ENCODE data around the gene MRC2.

MRC2 gene

DNA sequence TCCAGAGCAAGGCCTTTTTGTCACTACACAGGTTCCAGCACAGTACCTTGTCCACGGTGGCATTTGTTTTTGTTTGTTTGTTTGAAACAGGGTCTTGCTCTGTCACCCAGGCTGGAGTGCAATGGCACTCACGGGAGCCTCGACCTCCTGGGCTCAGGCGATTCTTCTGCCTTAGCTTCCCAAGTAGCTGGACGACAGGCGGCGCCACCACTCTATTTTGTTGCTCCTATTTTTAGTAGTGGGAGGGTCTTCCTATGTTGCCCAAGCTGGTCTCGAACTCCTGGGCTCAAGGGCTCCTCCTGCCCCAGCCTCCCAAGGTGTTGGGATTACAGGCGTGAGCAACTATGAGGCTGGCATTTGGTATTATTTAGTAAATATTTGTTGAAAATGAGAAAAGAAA is 10.3 kb downstream of the MRC2 start:
- no peak for DNase-seq (ENCODE audit: low read depth)

DNA sequence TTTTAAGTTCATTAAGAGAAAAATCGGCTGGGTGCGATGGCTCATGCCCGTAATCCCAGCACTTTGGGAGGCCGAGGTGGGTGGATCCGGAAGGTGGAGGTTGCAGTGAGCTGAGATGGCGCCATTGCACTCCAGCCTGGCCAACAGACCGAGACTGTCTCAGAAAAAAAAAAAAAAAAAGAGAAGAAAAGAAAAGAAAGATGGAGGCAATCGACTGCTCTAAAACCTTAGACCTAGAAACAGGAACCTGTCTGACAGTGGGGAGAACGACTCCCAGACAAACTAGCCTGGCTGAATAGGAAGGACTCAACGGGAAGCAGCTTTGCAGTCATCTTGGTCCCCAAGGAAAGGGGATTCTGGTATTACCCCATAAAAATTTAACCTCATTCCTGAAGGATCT is 13.7 kb downstream of the MRC2 start:
- no peak for DNase-seq (ENCODE audit: low read depth)

DNA sequence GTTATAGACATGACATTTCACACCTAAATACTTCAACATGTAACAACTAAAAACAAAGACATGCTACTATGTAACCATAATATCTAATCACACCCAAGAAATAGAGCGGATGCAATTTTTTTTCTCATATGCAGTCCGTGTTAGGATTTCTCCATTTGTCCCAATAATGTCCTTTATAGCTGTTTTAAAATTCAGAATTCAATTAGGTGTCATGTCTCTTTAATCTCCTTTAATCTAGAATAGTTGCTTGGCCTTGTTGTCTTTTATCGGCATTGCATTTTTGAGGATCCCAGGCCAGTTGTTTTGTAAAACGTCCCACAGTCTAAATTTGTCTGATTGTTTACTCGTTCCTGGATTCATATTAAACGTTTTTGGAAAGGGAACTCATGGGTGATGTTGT is 14.5 kb downstream of the MRC2 start:
- DNase-seq (ENCODE audit: low read depth): no peak

DNA sequence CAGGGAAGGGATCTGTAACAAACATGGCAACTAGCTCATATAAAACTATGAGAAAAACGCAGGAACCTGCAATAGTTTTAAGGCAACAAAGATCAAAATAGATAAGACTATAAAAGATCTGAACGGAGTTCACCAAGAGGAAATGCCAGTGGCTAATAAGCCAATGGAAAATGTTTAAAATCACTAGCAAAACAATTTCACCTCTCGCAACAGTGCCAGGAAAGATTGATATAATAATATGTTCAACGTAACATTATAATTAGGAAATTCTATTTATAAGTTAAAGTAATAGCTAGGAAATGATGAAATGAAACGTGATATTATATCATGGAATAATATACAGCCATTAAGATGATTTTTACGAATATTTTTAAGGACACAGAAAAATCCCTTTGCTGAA is 16.0 kb downstream of the MRC2 start:
- DNase-seq (ENCODE audit: low read depth): no peak

DNA sequence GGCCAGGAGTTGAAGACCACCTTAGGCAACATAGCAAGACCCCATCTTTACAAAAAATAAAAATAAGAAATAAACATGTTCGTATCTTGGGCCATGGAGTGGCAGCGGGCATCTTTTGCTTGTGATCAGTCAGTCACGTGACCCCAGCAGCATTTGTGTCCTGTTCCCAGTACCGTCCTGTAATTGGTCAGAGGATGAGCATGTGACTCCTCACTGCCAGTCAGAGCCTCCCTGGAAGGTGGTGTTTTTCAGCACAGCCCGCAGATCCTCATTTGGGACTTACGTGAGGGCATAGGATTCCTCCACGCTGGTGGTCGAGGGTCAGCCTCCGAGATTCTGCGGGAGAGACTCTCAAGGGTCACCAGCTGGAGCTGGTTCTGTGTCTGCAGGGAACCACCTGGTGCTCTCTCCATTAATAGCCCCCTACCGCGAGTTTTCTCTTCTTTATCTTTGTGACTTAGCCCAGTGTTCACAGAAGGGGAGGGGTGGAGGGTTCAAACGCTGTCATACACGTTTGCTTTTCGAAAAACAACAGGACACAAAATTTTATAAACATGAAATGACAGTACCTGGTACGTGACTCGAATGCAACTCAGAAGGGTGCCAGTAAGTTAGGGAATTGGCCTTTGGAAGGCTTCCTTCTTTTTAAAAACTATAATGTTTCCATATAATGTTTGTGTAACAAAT is 17.2 kb downstream of the MRC2 start:
- DNase-seq (ENCODE audit: low read depth): no peak

DNA sequence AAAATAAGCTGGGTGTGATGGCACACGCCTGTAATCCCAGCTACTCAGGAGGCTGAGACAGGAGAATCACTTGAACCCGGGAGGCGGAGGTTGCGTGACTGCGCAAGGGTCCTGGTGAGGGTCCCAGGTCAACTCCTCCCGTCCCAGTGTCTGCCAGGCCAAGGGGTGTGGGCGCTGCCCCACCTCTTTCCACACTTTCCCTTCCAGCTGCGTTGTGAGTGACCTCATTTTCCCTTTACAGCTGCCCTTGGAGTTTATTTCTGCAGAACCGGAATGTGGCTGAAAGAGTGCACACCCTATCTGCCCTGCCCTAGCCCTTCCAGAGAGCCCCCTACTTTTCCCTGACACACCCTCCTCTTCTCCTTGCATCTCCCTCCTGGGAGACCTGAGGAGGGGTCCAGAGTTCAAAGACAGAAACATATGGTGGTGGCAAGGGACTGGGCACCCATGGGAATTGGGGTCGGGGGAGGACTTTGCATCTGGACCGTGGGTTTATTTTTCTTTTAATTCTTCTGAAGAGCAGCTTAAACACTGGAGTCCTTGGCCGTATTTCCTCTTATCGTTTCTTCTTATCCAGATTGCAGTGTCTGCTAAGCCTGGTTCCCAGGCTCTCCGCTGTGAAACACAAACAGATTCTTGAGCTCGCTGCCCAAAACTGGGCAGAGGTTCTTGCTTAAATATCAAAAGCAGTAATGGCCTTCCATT is 20.9 kb downstream of the MRC2 start:
- no peak for DNase-seq (ENCODE audit: low read depth)

DNA sequence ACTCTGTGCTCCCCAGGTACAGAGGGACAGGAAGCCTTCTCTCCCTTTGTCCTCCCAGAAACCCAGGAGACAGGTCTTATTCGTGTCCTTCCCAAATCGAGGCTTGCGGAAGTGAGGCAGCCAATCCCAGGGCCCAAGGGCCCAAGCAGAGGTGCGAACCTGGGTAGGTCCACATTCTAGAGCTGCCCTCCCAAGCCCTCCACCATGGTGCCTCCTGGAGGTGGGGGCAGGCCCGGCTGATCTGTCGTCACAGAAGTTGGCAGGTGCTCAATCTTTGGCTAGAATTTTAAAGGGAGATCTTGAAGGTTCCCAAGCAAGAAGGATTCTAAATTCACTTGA is 21.5 kb downstream of the MRC2 start:
- DNase-seq (ENCODE audit: low read depth): no peak

DNA sequence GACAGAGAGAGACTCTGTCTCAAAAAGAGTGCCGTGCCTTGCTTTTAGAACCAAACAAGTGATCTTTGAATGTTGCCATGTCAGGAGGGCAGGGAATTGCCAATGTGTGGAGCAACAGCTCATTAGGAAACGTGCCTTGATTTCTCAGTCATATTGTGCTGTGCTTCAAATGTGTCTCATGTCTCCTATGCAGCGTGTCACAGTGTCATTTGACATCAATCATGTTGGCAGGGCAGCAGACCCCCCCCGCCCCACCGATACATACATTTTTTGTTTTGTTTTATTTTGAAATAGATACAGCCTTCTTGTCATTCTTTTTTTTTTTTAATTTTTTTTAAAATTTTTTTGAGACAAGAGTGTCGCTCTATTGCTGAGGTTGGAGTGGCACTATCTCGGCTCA is 22.1 kb downstream of the MRC2 start:
- no peak for DNase-seq (ENCODE audit: low read depth)

DNA sequence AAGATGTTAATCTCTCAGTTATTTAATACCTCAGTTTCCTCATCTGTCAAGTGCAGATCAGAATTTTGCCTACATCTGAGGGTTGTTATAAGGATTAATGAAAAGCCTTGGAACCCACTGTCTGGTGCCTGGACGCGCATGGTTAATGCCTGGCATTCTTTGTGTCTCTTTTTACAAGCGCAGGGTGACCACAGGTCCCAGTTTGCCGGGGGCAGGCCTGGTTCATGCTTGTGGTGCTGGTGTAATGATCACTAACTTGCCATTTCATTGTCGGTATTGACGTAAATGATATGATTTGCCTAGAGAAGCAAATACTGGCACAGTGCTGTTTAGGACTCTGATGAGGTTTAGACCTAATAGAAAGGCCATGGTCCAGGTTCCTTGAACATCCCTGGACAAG is 23.1 kb downstream of the MRC2 start:
- DNase-seq (ENCODE audit: low read depth): no peak

DNA sequence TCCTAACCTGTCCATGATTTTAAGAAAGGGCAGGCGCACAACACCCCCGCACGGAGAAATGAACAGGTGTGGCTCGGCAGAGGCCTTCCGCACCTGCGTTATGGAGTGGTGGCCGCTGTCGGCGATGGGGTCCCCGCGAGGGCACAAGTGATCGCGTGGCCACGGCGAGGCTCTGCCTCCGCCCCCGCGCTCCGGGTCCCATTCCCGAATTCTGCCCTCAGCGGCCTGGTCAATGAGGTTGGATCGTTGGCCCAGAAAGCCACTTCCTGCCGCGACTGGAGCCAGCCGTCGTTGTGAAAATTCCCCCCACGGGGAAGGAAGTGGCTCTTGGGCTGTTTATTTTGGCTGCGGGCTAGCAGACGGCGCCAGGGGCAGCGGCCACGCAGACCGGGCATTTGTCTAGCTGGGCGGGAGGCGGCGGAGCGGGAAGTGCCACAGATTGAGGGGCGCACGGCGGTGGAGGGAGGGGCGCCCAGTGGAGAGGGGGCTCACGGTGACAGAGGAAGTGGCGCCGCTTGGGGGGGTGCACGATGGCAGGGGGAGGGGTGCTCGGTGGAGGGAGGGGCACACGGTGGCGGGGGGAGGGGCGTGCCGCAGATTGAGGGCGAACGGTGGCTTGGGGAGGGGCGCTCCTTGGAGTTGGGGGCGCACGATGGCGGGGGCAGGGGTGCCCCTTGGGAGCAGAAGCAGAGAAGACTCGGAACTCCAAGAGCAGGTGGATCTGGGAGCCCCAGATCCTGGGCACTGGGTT is 25.0 kb downstream of the MRC2 start:
- peak; percentile 18 for DNase-seq (ENCODE audit: low read depth)

DNA sequence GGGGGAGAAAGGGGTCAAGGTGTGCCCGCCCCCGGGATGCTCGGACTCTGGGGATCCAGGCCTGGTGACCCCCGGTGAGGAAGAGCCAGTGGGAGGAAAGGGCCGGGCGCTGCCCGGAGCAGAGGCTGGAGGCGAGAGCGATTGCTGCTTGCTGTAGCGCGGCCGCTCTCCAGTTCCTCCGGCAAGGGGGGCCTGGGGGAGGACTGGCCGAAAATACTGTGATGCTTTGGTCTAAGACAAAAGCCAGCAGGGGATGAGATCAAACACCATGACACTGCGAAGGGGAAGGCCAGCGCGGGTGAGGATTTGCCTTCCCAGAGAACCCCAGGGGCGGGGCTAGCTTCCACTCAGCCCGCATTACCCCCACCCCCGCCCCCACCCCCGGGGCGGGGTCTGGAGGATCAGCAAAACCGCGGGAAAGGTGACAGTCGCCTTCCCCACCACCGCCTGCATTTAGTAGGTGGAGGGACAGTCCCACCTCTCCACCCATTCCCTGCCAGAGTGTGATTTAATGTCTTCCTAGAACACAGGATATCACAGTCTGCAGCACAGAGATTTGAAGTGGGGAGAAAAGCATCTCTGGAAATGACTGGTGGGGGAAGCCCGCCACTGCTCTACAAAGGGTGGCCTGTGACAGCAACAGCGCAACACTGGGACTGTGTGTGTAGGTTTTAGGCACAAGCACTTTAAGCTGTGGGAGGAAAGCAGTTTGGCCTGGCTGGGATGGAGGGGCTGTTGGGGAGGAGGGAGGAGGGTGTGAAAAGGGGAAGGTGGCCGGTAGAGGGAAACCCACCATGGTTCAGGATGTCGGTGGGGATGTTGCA is 25.7 kb downstream of the MRC2 start:
- DNase-seq (ENCODE audit: low read depth): peak; percentile 92

DNA sequence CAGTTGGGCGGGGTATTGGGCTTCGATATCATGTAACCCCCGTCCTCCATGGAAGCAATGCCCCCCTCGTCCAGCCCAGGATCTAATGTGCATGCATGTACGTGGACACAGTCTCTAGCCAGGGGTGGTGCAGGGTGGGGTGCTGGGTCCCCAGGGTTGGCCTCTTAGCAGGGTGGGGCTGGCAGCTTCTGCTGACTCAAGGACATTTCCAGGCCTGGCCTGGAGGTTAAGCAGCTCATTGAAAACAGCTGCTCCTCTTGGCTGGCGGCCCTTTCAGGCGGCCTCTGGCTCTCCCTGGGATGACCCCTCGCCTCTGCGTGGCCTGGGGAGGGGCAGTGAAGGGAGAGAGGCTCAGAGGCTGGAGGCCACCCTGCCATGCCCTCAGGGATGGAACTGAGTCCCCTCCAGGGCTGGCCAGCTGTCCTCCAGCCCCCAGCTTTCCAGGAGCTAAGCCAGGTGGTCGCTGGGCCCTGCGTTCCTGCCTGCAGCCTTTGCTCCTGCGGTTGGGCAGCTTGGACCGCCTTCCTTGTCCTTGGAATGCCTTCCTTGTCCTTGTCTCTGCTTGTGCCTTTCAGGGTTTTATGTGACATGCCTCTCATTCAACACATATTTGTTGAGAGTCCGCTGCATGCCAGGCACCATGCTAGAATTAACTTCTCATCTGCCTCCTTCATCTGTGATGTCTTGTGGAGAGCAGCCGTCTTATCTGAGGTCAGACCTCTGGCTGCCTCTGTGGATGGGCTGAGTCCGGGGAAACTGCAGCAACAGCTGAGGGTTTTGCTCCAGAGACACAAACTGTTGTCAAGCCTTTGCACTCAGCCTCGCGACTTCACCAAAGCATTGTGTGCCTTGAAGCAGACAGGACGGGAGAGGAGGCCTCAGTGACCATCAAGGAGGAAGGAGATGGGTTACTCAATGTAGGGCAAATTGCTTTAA is 26.6 kb downstream of the MRC2 start:
- no peak for DNase-seq (ENCODE audit: low read depth)

DNA sequence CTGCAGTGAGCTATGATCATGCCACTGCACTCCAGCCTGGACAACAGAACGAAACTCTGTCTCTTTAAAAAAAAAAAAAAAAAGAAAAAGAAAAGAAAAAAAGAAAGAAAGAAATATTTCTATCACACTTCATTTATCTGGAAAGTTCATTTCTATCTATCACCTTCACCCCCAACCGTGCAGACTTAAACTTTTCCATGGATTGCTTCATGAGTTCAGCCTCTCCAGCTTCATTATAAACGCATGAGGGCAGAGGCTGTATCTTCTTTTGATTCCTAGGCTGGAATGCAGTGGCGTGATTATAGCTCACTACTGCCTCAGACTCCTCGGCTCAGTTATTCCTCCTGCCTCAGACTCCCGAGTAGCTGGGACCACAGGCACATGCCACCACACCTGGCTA is 28.2 kb downstream of the MRC2 start:
- DNase-seq (ENCODE audit: low read depth): no peak

DNA sequence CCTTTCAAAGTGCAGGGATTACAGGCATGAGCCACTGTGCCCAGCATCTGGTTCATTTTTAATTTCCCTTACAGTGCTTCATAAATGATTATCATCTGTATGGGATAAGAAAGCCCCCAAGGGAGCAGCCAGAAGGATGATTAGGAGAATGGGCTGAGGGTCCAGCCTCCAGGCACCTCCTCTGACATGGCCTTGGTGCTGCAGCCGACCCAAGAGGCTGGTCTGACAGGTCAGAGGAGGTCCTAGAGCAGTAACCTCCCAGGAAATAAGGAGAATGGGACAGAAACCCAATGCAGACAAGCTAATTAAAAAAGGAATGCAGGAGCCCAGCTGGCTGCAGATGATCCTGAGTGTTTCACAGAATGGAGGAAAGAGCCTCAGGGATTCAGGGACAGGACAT is 29.0 kb downstream of the MRC2 start:
- DNase-seq (ENCODE audit: low read depth): no peak

DNA sequence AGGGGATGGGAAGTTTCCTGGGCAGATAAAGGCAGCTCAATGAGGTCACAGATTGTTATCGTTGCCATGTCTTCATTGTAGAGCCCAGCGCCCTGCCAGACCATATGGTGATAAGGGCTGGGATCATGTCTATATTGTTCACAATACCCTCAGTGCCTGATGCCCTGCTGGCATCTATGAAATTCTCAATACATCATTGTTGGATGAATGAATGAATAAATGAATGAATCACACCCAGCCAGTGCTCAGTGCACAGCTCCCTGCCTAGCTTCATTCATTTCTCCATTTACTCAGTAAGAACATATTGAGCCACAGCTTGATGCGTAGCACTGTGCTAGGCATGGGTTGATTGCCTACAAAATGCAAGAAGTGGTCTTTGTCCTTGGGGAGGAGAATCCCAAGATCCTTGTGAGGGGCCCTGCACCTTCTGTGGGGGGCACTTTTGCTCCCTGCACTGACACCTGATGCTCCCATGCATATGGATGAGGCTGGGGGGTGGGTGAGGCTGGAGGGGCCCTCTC is 29.7 kb downstream of the MRC2 start:
- DNase-seq (ENCODE audit: low read depth): no peak

DNA sequence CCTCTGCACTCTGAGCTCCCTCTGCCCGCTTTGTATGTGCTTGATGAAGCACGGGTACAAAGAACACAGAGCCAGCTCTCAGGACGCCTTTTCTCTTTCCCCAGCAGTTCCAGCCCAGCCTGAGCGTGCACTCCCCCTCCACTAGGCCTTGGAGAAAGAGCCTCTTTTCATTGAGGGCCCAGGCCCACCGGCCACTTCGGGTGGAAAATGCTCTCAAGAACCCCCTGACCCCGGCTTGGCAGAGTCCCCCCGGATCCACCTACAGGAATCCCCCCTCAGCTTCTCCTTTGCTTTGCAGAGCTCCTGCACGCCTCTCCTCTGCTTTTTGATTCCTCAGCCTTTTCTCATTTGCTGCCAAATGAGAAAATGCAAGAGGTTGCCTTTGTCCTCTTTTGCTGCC is 30.2 kb downstream of the MRC2 start:
- DNase-seq (ENCODE audit: low read depth): no peak

DNA sequence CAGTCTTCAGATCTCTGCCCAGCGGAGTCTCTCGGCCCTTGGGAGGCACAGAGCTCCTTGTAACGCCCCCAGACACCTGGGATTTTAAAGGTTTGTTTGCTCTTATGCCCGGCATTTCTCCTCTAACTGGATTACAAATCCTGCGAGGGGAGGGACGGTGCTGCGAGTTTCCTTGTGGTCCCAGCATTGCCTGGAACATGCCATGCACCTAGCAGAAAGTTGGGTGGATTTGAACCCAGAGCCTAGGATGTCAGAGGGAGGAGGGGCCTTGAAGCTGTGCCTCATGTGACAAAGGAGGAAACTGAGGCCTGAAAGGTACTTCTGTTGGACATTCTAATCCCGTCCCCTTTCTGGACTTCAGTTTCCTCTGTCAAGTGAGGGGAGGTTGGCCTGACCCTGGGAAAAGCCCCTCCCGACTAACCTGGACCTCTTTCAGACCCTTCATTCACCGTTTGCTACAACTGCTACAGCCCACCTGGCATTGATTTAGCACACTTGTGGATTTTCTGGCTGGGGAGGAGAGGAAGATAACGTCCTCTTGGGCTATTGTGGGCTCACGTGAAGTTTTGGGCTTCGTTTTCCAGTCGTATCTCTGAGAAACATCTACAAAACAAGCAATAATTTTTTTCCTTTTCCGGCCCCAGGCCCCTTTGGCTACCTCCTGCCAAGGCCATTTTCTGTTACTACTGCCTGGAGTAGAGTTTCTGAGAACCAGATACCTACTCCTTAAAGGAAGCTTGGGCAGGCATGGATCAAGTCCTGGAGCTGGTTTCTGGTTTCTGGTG is 30.9 kb downstream of the MRC2 start:
- DNase-seq (ENCODE audit: low read depth): no peak

DNA sequence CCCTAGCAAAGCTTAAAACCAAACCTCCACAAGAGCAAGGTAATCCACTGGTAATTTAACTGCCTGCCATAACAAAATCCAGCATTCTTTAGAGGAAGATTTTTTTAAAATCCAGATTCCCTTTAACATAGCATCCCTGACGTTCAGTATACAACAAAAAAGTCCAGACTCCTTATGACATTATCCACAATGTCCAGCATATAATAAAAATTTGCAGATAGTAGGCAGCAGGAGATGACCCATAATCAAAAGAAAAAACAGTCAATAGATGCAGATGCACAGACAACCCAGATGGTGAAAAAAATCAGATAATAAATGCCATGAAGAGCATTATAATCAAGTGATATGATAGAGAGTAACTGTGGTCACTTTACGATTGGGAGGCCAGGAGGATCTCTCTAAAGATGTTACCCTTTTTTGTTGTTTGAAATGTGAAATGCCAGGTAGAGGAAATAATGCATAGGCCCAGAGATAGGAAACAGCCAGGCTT is 33.2 kb downstream of the MRC2 start:
- no peak for DNase-seq (ENCODE audit: low read depth)

DNA sequence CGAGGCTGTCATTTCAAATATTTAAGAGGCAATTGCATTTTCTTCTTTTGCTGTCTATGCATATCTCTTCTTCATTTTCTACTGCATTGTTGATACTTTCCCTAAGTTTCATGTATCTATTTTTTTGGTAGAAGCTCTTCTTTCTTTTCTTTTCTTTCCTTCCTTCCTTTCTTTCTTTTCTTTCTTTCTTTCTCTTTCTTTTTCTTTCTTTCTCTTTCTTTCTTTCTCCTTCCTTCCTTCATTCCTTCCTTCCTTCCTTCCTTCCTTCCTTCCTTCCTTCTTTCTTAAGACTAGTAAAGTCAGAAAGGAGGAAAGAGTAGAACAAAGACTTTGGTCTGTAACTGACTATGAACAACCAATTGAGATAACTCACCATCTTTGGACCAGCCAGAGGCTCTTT is 33.9 kb downstream of the MRC2 start:
- no peak for DNase-seq (ENCODE audit: low read depth)

DNA sequence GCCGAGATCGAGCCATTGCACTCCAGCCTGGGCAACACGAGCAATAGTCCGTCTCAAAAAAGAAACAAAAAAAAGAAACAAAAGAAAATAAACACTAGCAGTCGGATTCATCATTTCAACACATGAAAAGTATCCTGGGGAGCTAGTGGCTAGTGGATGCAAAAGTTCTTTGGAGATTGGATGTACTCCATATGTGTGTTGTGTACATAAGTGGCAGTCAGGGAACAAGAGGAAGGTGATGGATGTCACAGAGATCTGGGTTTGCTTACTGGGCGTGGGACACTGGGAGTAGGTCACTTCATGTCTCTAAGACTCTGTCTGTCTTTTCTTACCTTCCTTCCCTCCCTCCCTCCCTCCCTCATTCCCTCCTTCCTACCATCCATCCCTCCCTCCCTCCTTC is 35.4 kb downstream of the MRC2 start:
- no peak for DNase-seq (ENCODE audit: low read depth)

All from activated T-cell treated with anti-CD3 and anti-CD28 coated beads for 48 hours (primary cell).